ENCODE data around the gene HIPK3.
"Not testable (repeated sequence)": the region's sequence is repeated elsewhere in the genome, so short reads cannot be mapped to it uniquely, and the experiment has no call there.

Gene HIPK3

GRCh38 chr11:33358150-33358831, 101.1 kb downstream of the HIPK3 start:
- DNase-seq (ENCODE audit: low read depth), result no peak

GRCh38 chr11:33360642-33361041, 103.5 kb downstream of the HIPK3 start:
- no peak for DNase-seq (ENCODE audit: low read depth)

GRCh38 chr11:33362051-33362910, 105.1 kb downstream of the HIPK3 start:
- peak; percentile 74 for DNase-seq (ENCODE audit: low read depth)

- DNase-seq (ENCODE audit: low read depth), result no peak
Observed at GRCh38 chr11:33366918-33367317, 109.7 kb downstream of the HIPK3 start.

GRCh38 chr11:33368475-33368874, 111.3 kb downstream of the HIPK3 start:
- DNase-seq (ENCODE audit: low read depth), result not testable (repeated sequence)

GRCh38 chr11:33368931-33369330, 111.8 kb downstream of the HIPK3 start:
- no peak for DNase-seq (ENCODE audit: low read depth)

- peak; percentile 51 for DNase-seq (ENCODE audit: low read depth)
Observed at GRCh38 chr11:33373636-33374035, 116.5 kb downstream of the HIPK3 start.

GRCh38 chr11:33375236-33375635, 118.1 kb downstream of the HIPK3 start:
- no peak for DNase-seq (ENCODE audit: low read depth)

- DNase-seq (ENCODE audit: low read depth), result peak; percentile 64
Observed at GRCh38 chr11:33375688-33376311, 118.6 kb downstream of the HIPK3 start, which contains the start of gene KIAA1549L. KIAA1549L (plus strand) TSS chr11:33376108.

- DNase-seq (ENCODE audit: low read depth), result peak; percentile 49
Observed at GRCh38 chr11:33376331-33377310, 119.4 kb downstream of the HIPK3 start.

GRCh38 chr11:33377412-33378370, 120.5 kb downstream of the HIPK3 start:
- peak; percentile 35 for DNase-seq (ENCODE audit: low read depth)

GRCh38 chr11:33379947-33380346, 122.8 kb downstream of the HIPK3 start:
- no peak for DNase-seq (ENCODE audit: low read depth)

GRCh38 chr11:33383075-33383919, 126.1 kb downstream of the HIPK3 start:
- DNase-seq (ENCODE audit: low read depth), result no peak

GRCh38 chr11:33383920-33384209, 126.7 kb downstream of the HIPK3 start:
- no peak for DNase-seq (ENCODE audit: low read depth)

GRCh38 chr11:33384220-33384619, 127.0 kb downstream of the HIPK3 start:
- no peak for DNase-seq (ENCODE audit: low read depth)

- no peak for DNase-seq (ENCODE audit: low read depth)
Observed at GRCh38 chr11:33387581-33387980, 130.4 kb downstream of the HIPK3 start.

- DNase-seq (ENCODE audit: low read depth), result no peak
Observed at GRCh38 chr11:33387996-33388395, 130.8 kb downstream of the HIPK3 start.

- DNase-seq (ENCODE audit: low read depth), result no peak
Observed at GRCh38 chr11:33388793-33389525, 131.8 kb downstream of the HIPK3 start.

GRCh38 chr11:33389635-33390034, 132.5 kb downstream of the HIPK3 start:
- no peak for DNase-seq (ENCODE audit: low read depth)

Data from ELR (cell line).